Measurements from ENCODE around the gene OR52N1.

The OR52N1 gene

DNA sequence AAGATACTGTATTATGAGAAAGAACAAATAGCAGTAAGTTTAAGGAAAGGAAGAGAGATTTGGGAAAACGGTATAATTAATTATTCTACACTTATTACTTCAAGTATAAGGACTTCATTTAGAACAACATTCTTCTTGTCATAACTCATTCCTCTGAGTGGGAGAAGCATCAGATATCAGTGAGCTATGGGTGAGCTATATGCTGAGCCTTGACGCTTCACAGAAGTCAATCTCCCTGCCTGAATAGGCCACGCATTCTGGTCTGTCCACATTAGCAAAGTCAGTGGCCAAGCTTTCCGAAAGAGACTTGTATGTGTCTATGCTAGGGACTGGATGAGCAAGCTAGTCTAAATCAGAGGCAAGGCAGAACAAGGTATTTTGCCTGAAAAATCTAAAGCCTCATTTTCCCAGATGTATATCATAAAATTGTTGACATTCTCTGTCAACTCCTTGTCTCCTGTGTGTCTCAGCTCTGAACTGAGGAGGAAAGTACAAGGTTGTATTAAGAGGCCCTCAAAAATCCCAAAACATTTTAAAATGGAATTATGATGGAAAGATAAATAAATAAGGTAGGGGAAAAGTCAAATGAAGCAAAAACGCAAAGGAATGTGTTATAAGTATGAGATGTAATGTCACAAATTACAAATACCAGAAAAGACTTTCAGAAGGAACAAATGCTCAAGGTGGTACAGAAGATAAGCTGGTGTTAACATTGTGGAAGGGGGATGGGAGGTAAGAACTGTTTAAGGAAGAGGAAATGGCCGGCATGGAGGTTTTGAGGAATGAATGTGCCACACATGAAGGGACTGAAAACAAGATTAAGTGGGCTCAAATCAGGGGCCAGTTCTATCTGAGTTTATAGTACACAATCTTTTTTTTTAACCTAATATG is 19.1 kb upstream of the OR52N1 start:
- DNase-seq (ENCODE audit: low read depth): no peak
- TF ChIP-seq, protein P1, sequence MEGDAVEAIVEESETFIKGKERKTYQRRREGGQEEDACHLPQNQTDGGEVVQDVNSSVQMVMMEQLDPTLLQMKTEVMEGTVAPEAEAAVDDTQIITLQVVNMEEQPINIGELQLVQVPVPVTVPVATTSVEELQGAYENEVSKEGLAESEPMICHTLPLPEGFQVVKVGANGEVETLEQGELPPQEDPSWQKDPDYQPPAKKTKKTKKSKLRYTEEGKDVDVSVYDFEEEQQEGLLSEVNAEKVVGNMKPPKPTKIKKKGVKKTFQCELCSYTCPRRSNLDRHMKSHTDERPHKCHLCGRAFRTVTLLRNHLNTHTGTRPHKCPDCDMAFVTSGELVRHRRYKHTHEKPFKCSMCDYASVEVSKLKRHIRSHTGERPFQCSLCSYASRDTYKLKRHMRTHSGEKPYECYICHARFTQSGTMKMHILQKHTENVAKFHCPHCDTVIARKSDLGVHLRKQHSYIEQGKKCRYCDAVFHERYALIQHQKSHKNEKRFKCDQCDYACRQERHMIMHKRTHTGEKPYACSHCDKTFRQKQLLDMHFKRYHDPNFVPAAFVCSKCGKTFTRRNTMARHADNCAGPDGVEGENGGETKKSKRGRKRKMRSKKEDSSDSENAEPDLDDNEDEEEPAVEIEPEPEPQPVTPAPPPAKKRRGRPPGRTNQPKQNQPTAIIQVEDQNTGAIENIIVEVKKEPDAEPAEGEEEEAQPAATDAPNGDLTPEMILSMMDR (IDR thresholded peaks at IDR 0.05; ENCODE audit: low read length, missing control alignments): no peak
- no peak overlapping the region for H3K4me3 ChIP-seq (replicated peaks; ENCODE audit: low read depth, low read length)

DNA sequence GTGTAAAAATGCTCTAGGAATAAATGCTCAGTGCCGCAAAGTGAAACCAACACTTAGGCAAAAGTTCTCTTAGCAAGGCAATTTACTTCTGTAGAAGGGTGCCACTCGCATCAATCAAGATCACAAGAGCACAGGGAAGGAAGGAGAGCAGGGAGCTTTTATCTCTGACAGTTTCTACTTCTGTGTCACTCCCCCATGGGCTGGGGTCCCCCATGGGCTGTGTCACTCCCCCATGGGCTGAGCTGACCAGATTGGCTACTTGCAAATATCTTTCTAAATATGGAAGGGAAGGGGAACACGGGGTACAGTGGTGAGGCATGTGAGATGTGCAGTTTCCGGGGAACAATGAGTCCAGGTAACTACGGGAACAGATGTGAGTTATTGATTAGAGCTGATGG is 18.1 kb upstream of the OR52N1 start:
- TF ChIP-seq, protein P1 (IDR thresholded peaks at IDR 0.05; ENCODE audit: low read length, missing control alignments): no peak
- no peak for DNase-seq (ENCODE audit: low read depth)
- H3K4me3 ChIP-seq (replicated peaks; ENCODE audit: low read depth, low read length): peak overlapping the region; percentile 60

DNA sequence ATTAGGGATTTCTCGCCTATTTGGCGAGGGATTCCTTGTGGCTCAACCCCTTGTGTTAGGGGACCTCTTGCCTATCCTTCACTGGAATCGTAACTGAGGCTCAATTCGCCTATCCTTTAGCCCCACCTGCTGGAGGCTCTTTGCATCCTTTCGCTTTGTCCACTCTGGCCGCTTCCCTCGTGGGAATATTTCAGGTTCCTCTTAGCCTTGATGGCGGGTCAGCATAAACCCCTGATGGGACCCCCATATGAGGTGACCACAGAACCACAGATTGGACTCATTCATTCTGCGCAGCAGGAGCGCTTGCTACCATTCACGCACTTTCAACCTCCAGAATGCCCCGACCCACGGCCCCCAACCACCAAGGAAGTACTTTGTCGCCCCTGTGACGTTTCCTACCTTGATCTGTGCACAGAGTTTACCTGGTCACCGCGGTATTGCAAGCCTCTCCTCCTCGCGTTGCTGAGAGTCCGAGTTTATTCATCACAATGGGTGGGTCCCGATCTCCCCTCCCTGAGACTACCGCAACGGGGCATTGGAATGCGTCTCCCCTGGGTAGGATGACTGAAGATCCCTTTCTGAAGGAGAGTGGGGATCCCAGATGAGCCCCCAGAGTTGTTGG is 17.5 kb upstream of the OR52N1 start, which contains the start of gene OR52N2:
Gene OR52N2 (plus strand): TSS at position 425 of the 622 bp plus-strand sequence. CDS start 11,412 bp downstream, outside the sequence.
- DNase-seq (ENCODE audit: low read depth): peak; percentile 81
- H3K4me3 ChIP-seq (replicated peaks; ENCODE audit: low read depth, low read length): peak within 1 kb of the TSS; percentile 60
- TF ChIP-seq, protein P1 (IDR thresholded peaks at IDR 0.05; ENCODE audit: low read length, missing control alignments): peak; percentile 89

DNA sequence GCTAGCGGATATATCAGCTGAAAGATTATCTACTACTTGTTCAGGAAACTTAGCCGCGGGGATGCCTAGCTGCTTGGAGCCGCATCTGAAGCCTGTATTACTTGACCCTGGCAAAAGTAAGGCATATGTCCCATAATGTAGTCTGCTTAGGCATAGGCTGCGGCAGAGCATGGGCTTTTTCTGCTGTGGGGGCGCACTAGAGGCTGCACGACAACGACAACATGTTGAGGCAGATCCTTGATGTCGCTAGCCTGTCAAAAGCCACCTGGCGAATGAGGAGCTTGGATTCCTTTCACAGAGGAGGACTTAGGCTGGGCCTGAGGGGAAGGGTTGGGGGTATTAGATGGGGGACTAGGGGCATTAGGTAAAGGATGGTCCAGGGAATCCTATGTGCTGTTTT is 16.5 kb upstream of the OR52N1 start:
- no peak overlapping the region for H3K4me3 ChIP-seq (replicated peaks; ENCODE audit: low read depth, low read length)
- TF ChIP-seq, protein P1 (IDR thresholded peaks at IDR 0.05; ENCODE audit: low read length, missing control alignments): no peak

DNA sequence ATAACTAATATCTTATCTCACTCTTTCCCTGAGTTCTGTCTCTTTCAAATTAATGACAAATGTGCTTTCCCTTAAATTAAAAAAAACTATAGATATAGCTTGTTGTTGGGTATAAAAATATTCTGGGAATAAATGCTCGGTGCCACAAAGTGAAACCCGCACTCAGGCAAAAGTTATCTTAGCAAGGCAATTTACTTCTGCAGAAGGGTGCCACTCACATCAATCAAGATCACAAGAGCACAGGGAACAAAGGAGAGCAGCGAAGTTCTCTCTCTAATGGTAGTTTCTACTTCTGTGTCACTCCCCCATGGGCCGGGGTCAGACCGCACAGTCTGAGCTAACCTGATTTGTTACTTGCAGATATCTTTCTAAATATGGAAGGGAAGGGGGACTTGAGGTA is 12.9 kb upstream of the OR52N1 start:
- TF ChIP-seq, protein P1 (IDR thresholded peaks at IDR 0.05; ENCODE audit: low read length, missing control alignments): no peak
- H3K4me3 ChIP-seq (replicated peaks; ENCODE audit: low read depth, low read length): no peak overlapping the region
- no peak for DNase-seq (ENCODE audit: low read depth)

More for the DNA sequence above, 16.5 kb upstream of the OR52N1 start:
- no peak for DNase-seq (ENCODE audit: low read depth)

DNA sequence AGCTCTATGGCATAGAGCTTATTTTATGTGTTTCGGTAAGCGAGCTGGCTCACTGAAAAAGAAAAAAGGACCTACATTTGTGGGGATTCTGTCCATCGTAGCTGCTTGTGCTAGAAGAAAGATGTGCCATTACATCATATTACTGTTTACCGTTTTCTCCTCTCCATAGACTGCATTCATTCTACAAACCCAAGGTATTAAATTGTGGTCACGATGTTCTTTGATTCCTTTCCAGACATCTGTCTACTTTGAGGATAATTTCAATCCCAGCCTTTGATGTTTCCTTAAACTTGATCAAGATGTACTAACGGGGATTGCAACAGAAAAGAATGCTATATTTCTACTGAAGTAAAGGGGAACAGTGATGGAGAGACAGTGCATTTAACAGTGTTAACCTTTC is 5.5 kb upstream of the OR52N1 start:
- DNase-seq (ENCODE audit: low read depth): no peak
- TF ChIP-seq, protein P1 (IDR thresholded peaks at IDR 0.05; ENCODE audit: low read length, missing control alignments): no peak
- no peak overlapping the region for H3K4me3 ChIP-seq (replicated peaks; ENCODE audit: low read depth, low read length)
